Neuron (in vitro differentiated cells): Measurements from ENCODE around the gene KAZN.
"Not testable (repeated sequence)": the region's sequence is repeated elsewhere in the genome, so short reads cannot be mapped to it uniquely, and the experiment has no call there.

Source experiments
- H2AFZ ChIP-seq: one replicate; pipeline ENCODE4 v1.6.1; 2013; ENCODE audit warnings: low read depth, mild to moderate bottlenecking, inconsistent platforms, low read length, moderate library complexity
- H3K27me3 ChIP-seq: one replicate; pipeline ENCODE4 v1.6.1; 2013; ENCODE audit warnings: low read length; ENCODE audit not compliant: insufficient read depth
- H3K36me3 ChIP-seq: one replicate; pipeline ENCODE4 v1.6.1; 2013; ENCODE audit warnings: low read length; ENCODE audit not compliant: insufficient read depth
- H3K4me1 ChIP-seq: one replicate; pipeline ENCODE4 v1.6.1; 2013; ENCODE audit warnings: low read length; ENCODE audit not compliant: insufficient read depth
- H3K4me3 ChIP-seq: 2 replicates; pipeline ENCODE4 v1.5.1; 2013; ENCODE audit warnings: mild to moderate bottlenecking, low read length, moderate library complexity
- H3K9me3 ChIP-seq: one replicate; pipeline ENCODE4 v1.6.1; 2013; ENCODE audit warnings: low read length

The KAZN gene

DNA sequence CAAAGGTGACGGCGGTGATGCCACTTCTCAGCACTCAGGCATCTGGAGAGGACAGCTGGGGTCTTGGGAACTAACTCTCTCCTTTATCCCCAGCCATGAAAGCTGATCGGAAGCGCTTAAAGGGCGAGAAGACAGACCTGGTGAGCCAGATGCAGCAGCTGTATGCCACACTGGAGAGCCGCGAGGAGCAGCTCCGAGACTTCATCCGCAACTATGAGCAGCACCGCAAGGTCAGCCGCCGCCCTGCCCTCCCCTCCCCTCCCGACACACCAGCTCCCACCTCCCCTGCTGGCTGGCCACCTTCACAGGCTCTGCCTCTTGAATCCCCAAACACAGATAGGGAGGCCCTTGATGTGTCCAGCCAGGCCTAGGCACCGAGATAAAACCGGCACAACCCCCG is 436.2 kb downstream of the KAZN start:
- Histone ChIP-seq H3K27me3 (no peaks in the 10 kb centered on the region), H3K4me1 (peaks cover 6% of the 10 kb centered on the region), H3K36me3 (peaks cover 17% of the 10 kb centered on the region), H2AFZ (no peak overlapping the region), H3K9me3 (no peaks in the 10 kb centered on the region), H3K4me3 (no peak overlapping the region)

DNA sequence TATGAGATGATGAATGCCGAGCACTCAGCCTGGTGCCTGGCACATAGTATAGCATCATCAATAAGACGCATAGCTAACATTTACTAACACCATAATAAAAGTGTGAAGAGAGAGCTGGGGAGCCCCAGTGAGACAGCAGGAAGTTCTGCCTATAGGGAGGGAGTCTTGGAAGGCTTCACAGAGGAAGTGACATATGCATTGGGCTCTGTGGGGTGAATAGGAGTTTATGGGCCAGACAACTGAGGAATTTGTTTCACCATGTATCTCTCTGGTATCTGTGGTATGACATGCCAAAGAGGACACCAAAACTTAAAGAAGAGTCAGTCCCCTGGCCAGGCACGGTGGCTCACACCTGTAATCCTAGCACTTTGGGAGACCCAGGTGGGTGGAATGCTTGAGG is 436.8 kb downstream of the KAZN start:
- Histone ChIP-seq H3K27me3 (no peaks in the 10 kb centered on the region), H3K9me3 (no peaks in the 10 kb centered on the region), H3K4me1 (peaks cover 6% of the 10 kb centered on the region), H3K4me3 (no peak overlapping the region), H3K36me3 (peaks cover 17% of the 10 kb centered on the region), H2AFZ (no peak overlapping the region)

DNA sequence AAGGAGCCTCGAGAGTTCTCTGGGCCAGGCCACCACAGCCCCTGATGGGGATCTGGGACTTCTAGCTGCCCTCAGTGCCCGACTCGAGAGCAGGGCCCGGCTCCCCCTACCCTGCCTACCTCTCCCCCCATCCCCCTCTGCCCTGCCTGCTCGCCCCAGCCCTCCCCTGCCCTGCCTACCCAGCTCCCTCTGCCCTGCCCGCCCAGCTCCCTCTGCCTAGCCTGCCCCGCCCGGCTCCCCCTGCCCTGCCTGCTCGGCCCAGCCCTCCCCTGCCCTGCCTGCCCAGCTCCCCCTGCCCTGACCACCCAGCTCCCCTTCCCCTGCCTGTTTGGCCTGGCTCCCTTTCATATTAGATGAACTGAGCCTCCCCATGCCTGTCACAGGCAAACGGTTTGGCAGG is 437.6 kb downstream of the KAZN start:
- Histone ChIP-seq H3K4me3 (no peak overlapping the region), H3K4me1 (peaks cover 6% of the 10 kb centered on the region), H3K36me3 (peaks cover 17% of the 10 kb centered on the region), H2AFZ (no peak overlapping the region), H3K27me3 (no peaks in the 10 kb centered on the region), H3K9me3 (no peaks in the 10 kb centered on the region)

DNA sequence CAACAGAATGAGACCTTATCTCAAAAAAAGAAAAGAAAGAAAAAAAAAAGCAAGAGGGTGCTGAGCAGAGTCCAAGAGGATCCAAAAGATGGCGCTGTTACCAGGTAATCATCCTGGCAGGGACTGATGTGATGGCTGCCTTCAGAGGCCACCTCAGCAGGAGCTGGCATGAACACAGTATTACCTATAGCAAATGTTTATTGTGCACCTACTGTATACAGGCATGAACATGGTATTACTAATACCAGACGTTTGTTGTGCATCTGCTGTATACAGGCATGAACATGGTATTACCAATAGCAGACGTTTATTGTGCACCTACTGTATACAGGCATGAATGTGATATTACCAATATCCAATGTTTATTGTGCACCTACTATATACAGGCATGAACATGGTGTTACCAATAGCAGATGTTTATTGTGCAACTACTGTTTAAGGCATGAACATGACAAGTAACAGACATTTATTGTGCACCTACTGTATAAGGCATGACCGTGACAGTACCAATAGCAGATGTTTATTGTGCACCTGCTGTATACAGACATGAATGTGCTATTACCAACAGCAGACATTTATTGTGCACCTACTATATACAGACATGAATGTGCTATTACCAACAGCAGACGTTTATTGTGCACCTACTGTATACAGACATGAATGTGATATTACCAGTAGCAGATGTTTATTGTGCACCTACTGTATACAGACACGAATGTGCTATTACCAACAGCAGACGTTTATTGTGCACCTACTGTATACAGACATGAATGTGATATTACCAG is 439.9 kb downstream of the KAZN start:
- Histone ChIP-seq H3K4me1 (peaks cover 15% of the 10 kb centered on the region), H2AFZ (no peak overlapping the region), H3K9me3 (no peaks in the 10 kb centered on the region), H3K4me3 (no peak overlapping the region), H3K27me3 (no peaks in the 10 kb centered on the region), H3K36me3 (peaks cover 17% of the 10 kb centered on the region)

DNA sequence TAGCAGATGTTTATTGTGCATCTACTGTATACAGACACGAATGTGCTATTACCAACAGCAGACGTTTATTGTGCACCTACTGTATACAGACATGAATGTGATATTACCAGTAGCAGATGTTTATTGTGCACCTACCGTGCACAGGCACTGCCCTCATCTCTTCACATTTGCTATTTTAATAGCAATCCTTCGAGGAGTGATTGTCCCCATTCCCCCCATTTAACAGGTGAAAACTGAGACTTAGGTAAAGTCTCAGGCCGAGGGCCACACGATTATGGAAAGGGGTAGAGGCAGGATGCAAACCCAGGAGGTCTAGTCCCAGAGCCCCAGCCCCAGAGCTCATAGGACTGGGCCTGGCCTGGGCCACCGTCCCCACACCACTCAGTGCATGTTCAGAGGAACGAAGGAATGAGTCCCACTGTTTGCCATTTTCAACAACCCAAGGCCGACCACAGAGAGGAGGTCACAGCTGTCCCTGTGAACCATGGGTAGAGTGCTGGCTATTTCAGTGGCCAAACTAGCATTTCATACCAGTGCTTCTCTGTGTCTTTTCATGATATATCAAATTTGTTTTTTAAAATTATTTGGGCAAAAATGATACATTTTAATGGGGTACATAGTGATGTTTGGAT is 440.6 kb downstream of the KAZN start:
- Histone ChIP-seq H3K9me3 (no peaks in the 10 kb centered on the region), H3K36me3 (peaks cover 17% of the 10 kb centered on the region), H2AFZ (no peak overlapping the region), H3K4me3 (no peak overlapping the region), H3K4me1 (peaks cover 13% of the 10 kb centered on the region), H3K27me3 (no peaks in the 10 kb centered on the region)

DNA sequence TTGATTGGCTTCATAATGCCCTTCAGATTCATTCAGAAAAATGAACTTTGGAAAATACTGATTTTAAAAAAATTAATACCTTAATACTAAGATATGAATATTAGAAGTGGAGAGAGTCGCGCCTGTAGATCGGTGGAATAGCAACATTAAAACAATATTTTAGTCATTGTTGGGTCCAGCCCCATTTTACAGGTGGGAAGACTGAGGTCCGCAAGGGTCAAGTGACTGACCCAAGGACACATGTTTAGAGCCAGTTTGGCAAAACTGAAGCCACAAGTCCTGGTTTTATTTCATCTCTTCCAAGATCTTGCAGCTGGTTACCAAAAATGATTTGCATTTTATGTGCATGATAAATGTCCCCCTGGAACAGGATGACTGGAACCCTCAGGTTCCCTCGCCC is 441.4 kb downstream of the KAZN start:
- Histone ChIP-seq H3K4me1 (peaks cover 15% of the 10 kb centered on the region), H3K36me3 (peaks cover 18% of the 10 kb centered on the region), H3K9me3 (no peaks in the 10 kb centered on the region), H3K4me3 (no peak overlapping the region), H2AFZ (no peak overlapping the region), H3K27me3 (no peaks in the 10 kb centered on the region)

DNA sequence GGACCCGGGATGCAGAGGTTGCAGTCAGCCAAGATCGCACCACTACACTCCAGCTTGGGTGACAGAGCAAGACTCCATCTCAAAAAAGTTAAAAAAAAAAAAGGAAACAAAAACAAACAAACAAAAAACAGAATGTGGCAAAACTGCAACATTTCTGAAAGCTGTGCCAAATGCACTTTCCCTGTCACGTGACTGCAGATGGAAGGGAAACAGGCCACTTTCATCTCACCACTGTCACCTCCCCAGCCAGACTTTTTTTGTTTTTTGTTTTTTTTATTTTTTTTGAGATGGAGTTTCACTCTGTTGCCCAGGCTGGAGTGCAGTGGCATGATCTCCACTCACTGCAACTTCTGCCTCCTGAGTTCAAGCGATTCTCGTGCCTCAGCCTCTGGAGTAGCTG is 442.2 kb downstream of the KAZN start:
- H3K36me3 ChIP-seq: peaks cover 23% of the 10 kb centered on the region
- H3K4me1 ChIP-seq: peaks cover 16% of the 10 kb centered on the region
- H3K9me3 ChIP-seq, H3K27me3 ChIP-seq, H2AFZ ChIP-seq, H3K4me3 ChIP-seq: not testable (repeated sequence)

DNA sequence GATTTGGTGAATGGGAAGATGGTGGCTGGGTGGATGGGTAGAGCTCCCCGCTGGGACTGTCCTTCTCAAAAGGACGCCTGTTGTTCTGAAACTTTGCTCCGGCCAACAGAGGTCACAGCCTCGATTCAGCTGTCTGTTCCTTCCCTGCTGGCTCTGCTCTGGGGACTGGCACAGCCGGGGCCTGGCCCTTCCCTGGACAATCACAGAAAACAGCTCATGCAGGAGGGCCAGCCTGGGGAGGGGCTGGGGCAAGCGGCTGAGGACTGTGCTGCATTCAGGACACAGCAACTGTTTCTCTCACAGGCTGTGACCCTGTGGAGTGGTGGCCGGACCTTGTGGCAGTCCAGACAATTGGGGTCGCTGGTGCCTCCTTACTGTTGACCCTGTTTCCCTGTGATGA is 444.4 kb downstream of the KAZN start:
- Histone ChIP-seq H3K4me3 (no peak overlapping the region), H3K27me3 (no peaks in the 10 kb centered on the region), H3K36me3 (peaks cover 24% of the 10 kb centered on the region), H3K9me3 (no peaks in the 10 kb centered on the region), H2AFZ (no peak overlapping the region), H3K4me1 (peaks cover 16% of the 10 kb centered on the region)

DNA sequence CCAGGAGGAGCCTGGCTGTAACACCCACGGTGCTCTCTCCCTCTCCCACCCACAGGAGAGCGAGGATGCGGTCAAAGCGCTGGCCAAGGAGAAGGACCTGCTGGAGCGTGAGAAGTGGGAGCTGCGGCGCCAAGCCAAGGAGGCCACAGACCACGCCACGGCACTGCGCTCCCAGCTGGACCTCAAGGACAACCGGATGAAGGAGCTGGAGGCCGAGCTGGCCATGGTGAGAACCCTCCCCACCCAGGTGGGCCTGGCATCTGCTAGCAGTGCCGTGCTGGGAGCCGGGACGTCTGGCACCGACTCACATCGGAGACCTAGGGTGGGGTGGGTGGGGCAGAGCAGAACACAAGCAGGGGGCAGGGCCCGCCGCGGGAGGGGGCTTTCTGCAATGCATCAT is 445.4 kb downstream of the KAZN start:
- H3K4me1 ChIP-seq: peaks cover 16% of the 10 kb centered on the region
- peaks cover 20% of the 10 kb centered on the region for H3K36me3 ChIP-seq
- H3K4me3 ChIP-seq: no peak overlapping the region

DNA sequence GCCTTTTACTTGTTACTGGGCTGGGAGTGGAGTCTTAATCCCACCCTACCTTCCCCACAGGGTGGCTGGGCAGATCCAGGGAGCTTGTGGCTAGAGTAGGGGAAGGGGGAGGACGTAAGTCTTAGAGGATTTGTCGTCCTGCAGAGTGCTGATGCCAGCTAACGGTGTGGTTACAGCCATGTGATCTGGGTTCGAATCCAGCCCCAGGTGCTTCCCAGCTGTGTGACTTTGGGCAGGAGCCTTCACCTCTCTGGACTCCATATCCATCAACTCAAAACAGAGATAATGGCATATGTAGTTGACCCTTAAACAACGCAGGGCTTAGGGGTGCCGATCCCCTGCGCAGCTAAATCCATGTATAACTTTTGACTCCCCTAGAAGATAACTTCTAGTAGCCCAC is 446.6 kb downstream of the KAZN start:
- Histone ChIP-seq H3K27me3 (no peaks in the 10 kb centered on the region), H3K4me3 (no peak overlapping the region), H3K36me3 (peaks cover 16% of the 10 kb centered on the region), H2AFZ (no peak overlapping the region), H3K9me3 (no peaks in the 10 kb centered on the region), H3K4me1 (peaks cover 16% of the 10 kb centered on the region)

More for the DNA sequence above, 445.4 kb downstream of the KAZN start:
- no peak overlapping the region for H2AFZ ChIP-seq
- H3K9me3 ChIP-seq: no peaks in the 10 kb centered on the region
- no peaks in the 10 kb centered on the region for H3K27me3 ChIP-seq

DNA sequence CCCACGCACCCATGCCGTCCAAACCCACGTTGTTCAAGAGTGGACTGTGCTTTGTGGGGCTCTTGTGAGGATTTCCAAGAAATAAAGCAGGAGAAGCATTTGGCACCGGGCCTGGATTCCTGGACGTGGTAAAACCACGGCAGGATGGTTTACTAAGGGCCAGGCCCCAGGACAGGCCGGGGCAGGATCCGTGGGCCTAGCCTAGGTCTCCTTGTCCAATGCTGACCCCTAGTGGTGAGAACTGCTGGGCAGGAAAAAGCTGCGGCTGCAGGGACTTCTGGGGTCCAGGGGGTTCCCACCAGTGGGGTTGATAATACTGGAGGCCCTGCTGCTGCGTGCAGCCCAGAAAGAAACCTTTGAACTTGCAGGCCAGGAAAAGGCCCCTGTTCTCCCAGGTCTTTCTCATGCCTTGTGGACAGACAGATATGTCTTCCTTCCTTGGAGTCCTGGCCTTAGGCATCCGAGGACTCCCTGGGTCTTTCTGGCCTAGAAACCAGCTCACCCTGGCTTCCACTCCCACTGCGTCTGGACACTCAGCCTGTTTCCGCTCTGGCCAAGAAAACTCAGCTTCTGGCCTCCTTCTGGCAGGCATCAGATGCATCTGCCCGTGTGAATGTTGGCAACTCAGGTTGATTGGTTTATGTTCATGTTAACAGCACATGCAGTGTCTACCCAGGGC is 448.1 kb downstream of the KAZN start:
- Histone ChIP-seq H3K4me1 (peaks cover 16% of the 10 kb centered on the region), H3K27me3 (no peaks in the 10 kb centered on the region), H3K36me3 (peaks cover 16% of the 10 kb centered on the region), H3K4me3 (no peak overlapping the region), H3K9me3 (no peaks in the 10 kb centered on the region), H2AFZ (no peak overlapping the region)

DNA sequence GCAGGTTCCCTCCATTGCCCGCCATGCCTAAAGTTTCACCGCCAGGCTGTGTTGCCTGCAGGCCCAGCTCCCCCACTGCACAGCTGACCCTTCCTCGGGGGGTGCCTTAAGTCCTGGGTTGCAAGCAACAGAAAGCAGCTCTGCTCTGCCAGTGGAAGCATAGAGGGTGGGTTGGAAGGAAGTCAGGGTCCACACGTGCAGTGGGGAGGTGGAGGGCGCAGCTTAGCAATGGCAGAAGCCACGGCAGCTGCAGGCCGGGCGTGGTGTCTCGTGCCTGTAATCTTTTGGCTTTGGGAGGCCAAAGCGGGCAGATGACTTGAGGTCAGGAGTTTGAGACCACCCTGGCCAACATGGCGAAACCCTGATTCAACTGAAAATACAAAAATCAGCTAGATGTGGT is 448.8 kb downstream of the KAZN start:
- peaks cover 10% of the 10 kb centered on the region for H3K4me1 ChIP-seq
- no peaks in the 10 kb centered on the region for H3K27me3 ChIP-seq
- H3K36me3 ChIP-seq: peaks cover 16% of the 10 kb centered on the region
- no peak overlapping the region for H3K4me3 ChIP-seq
- no peaks in the 10 kb centered on the region for H3K9me3 ChIP-seq
- no peak overlapping the region for H2AFZ ChIP-seq

DNA sequence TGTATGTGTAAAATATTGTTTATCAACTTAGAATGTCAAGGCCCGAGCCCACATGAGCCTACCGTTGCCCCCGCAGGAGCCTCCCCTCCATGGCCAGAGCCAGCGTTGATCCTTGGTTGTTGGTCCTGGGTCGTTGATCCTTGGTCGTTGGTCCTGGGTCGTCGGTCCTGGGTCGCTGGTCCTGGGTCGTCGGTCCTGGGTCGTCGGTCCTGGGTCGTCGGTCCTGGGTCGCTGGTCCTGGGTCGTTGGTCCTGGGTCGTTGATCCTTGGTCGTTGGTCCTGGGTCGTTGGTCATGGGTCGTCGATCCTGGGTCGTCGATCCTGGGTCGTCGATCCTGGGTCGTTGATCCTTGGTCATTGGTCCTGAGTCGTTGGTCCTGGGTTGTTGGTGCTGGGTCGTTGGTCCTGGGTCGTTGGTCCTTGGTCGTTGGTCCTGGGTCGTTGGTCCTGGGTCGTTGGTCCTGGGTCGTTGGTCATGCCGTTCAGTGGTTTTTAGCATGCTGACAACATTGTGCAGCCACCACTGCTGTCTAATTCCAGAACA is 450.0 kb downstream of the KAZN start:
- Histone ChIP-seq H3K36me3 (peaks cover 22% of the 10 kb centered on the region), H3K4me3 (no peak overlapping the region), H3K9me3 (no peaks in the 10 kb centered on the region), H3K27me3 (no peaks in the 10 kb centered on the region), H3K4me1 (peaks cover 2% of the 10 kb centered on the region), H2AFZ (no peak overlapping the region)
